Measurements from ENCODE around the gene ZNF592.

Gene ZNF592

GRCh38 chr15:84824260-84825007 lies 76.0 kb downstream of the ZNF592 start:
- no peak for TF ChIP-seq ZFP30 (CRISPR knock-in tag; IDR thresholded peaks at IDR 0.05)
- no peak for TF ChIP-seq BACH2 (CRISPR knock-in tag; IDR thresholded peaks at IDR 0.05; ENCODE audit: borderline replicate concordance)
- no peak for TF ChIP-seq TSHZ2 (CRISPR knock-in tag; IDR thresholded peaks at IDR 0.05)
- TF ChIP-seq CSDC2 (CRISPR knock-in tag; IDR thresholded peaks at IDR 0.05), result no peak
- no peak for TF ChIP-seq POU6F1 (CRISPR knock-in tag; IDR thresholded peaks at IDR 0.05; ENCODE audit: borderline replicate concordance, low read depth)
- no peak for TF ChIP-seq RARB (CRISPR knock-in tag; IDR thresholded peaks at IDR 0.05)
- no peak for TF ChIP-seq ZC3H10 (CRISPR knock-in tag; IDR thresholded peaks at IDR 0.05)
- no peak for TF ChIP-seq ESRRG (CRISPR knock-in tag; IDR thresholded peaks at IDR 0.05)
- no peak for ATAC-seq

GRCh38 chr15:84826369-84826823 lies 78.0 kb downstream of the ZNF592 start:
- ATAC-seq, result peak; percentile 80
- TF ChIP-seq POU6F1 (CRISPR knock-in tag; IDR thresholded peaks at IDR 0.05; ENCODE audit: borderline replicate concordance, low read depth), result no peak

GRCh38 chr15:84827246-84827645 lies 78.9 kb downstream of the ZNF592 start:
- TF ChIP-seq ZNF565 (CRISPR knock-in tag; conservative IDR thresholded peaks at IDR 0.05; ENCODE audit: low read depth), result no peak
- no peak for TF ChIP-seq TOX (CRISPR knock-in tag; IDR thresholded peaks at IDR 0.05; ENCODE audit: borderline replicate concordance)
- TF ChIP-seq BACH2 (CRISPR knock-in tag; IDR thresholded peaks at IDR 0.05; ENCODE audit: borderline replicate concordance), result no peak
- TF ChIP-seq RARB (CRISPR knock-in tag; IDR thresholded peaks at IDR 0.05), result no peak
- no peak for TF ChIP-seq ZFP3 (CRISPR knock-in tag; IDR thresholded peaks at IDR 0.05)
- TF ChIP-seq ESRRG (CRISPR knock-in tag; IDR thresholded peaks at IDR 0.05), result no peak
- TF ChIP-seq TCF4 (CRISPR knock-in tag; IDR thresholded peaks at IDR 0.05; ENCODE audit: borderline replicate concordance), result no peak
- TF ChIP-seq CSRNP3 (CRISPR knock-in tag; IDR thresholded peaks at IDR 0.05), result no peak
- no peak for TF ChIP-seq SNAI2 (CRISPR knock-in tag; IDR thresholded peaks at IDR 0.05)
- no peak for TF ChIP-seq OSR1 (CRISPR knock-in tag; IDR thresholded peaks at IDR 0.05)
- TF ChIP-seq GLIS3 (CRISPR knock-in tag; IDR thresholded peaks at IDR 0.05), result no peak
- no peak for TF ChIP-seq ZNF70 (CRISPR knock-in tag; IDR thresholded peaks at IDR 0.05)
- no peak for ATAC-seq

- no peak for TF ChIP-seq ZFP3 (CRISPR knock-in tag; IDR thresholded peaks at IDR 0.05)
- no peak for ATAC-seq
Observed at GRCh38 chr15:84828086-84828908, 79.9 kb downstream of the ZNF592 start.

- ATAC-seq, result no peak
- TF ChIP-seq ARNTL (CRISPR knock-in tag; IDR thresholded peaks at IDR 0.05; ENCODE audit: borderline replicate concordance, low read depth), result no peak
- no peak for TF ChIP-seq ZNF565 (CRISPR knock-in tag; conservative IDR thresholded peaks at IDR 0.05; ENCODE audit: low read depth)
Observed at GRCh38 chr15:84829428-84829827, 81.0 kb downstream of the ZNF592 start.
